LNCaP clone FGC (cell line): ENCODE measurements around the gene UQCC5.
A peak's percentile ranks its signal among the peaks of the same experiment; 100 is the strongest.

Source experiments
- DNase-seq: peaks from one replicate; pipeline ENCODE4 v3.0.0-alpha.2; 2011; ENCODE audit warnings: low read depth
- H3K4me3 ChIP-seq: 2 replicates; pipeline ENCODE4 v1.5.1; 2011; ENCODE audit warnings: mild to moderate bottlenecking, low read depth, low read length, control low read depth
- CTCF ChIP-seq: IDR thresholded peaks from 2 replicates; pipeline ENCODE4 v1.5.1; 2012; ENCODE audit warnings: mild to moderate bottlenecking; ENCODE audit not compliant: control insufficient read depth, insufficient read depth; ENCODE audit errors: extremely low read depth

UQCC5 gene

DNA sequence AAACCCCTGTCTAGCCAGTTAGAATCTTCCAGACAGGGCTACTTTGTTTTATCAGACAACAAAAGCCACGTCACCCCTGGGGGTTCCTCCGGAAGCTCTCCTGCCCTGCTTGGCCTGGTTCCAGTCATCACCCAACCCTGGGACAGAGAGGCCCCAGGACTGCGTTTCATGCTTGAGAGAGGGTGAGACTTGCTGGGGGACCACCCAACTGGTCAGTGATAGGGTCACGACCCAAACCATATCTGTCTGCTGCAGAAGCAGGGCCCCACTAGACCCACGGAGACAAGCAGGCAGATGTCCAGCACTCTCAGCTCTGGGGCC is 3.9 kb upstream of the UQCC5 start:
- H3K4me3 ChIP-seq, result peak overlapping the region; percentile 64
- no peak for TF ChIP-seq CTCF
- no peak for DNase-seq

DNA sequence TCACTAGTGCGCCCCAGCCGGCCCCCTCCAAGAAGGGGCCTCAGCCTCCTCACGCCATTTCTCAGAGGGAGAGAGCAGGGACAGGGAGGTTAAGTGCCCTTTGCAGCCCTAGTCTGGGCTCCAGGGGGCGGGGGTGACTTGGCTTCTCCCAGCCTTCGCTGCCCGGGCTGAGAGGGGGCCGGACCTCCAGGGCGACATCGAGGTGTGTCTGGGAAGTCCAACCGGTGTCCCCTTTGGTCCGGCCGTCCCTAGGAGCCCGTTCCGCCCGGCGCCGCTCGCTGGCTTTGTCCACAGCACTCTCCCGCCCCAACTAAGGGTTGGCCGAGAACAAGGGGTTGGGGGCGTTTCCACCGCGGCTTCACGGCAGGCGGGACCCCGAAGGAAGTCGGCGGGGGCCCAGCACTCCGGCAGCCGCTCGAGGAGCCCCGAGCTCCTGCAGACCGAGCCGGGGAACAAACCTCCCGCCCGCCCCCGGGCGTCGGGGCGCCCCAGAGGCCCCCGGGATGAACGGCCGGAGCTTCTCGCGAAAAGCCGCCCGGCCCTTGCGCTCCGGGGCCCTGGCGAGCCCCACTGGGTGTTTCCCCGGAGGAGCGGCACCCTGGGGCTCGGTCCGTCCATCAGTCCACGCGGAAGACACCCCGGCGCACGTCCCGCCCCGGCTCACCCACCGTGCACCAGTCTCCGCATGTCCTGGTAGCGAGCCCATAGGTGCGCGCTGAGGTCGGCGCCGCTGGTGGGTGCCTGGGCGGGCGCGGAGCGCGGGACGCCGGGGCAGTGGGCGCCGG is 3.4 kb upstream of the UQCC5 start:
- H3K4me3 ChIP-seq, result peak overlapping the region; percentile 64
- no peak for TF ChIP-seq CTCF
- no peak for DNase-seq

DNA sequence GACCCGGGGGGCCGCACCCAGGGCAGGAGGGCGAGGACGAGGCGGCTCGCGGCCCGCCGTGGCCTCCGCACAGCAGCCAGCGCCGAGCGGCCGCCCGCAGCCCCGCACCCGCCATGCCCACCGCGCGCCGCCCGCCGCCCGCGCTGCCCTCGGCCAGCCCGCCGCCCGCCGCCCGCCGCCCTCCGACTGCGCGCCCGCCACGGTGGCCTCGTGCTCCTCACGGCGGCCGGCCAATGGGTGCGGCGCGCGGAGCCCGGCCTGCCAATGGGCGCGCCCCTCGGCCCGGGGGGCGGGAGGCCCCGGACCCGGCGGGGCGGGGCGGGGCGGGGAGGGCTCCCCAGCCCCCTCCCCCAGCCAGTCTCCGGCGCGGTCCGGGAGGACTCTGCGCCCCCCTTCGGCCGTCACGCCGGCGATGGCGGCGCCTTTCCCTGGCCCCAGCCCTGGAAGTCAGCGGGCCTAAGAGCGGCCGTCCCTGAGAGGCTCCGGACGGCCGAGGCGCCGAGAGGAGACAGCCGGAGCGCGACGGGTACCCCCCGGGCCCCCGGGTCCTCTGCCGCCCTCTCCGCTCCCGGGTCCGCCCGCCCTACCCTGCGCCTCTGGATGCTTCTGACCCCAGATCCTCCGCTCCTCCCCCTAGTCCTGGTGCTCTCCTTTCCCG is 2.7 kb upstream of the UQCC5 start, which contains the start of gene NT5DC2:
NT5DC2 (minus strand) TSS at position 235 of the 658 bp plus-strand sequence; CDS start at position 115, 120 bp downstream.
- no peak for TF ChIP-seq CTCF
- no peak for DNase-seq
- H3K4me3 ChIP-seq, result peak within 1 kb of the TSS; percentile 67

- H3K4me3 ChIP-seq, result peak overlapping the region; percentile 67
- DNase-seq, result no peak
- TF ChIP-seq CTCF, result no peak
Observed at GRCh38 chr3:52534281-52535183, 1.9 kb upstream of the UQCC5 start.

DNA sequence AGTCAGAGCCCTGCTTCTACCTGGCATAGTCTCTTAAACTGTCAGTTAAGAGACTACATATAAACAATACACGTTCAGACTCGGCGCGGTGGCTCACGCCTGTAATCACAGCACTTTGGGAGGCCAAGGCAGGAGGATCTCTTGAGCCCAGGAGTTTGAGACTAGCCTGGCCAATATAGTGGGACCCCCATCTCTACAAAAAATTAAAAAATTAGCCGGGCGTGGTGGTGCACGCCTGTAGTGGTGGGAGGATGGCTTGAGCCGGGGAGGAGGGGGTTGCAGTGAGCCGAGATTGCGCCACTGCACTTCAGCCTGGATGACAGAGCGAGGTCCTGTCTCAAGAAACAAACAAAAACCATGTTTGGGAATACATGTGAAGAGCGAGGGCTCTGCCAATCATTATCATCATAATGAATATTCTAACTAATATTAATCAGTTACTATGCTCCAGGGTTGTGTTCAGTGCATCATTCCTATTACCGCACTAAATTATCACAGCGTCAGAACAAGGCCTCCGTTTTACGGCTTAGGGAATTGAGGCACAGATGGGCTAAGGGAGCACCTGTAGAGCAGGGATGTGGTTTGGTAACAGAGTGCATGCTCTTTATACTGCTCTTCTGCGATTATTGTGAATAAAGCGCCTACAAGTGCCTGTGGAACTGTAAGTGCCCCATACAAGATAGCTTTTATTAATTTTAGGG is 844 bp upstream of the UQCC5 start:
- peak overlapping the region; percentile 30; the same call in 1 of the 2 replicates for H3K4me3 ChIP-seq
- no peak for TF ChIP-seq CTCF
- no peak for DNase-seq

DNA sequence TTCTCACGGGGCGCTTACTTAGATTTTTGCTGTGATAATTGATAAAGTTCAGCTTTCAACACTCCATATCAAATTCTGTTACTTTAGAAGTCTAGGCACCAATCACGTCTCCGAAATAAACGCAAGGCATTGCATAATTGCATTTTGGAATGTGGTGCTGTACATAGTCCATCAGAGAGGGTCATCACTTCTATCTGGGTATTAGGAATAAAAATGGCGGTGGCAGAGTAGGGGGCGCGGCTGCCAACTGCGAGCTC is 365 bp upstream of the UQCC5 start:
- TF ChIP-seq CTCF, result 0 out of 2 replicates have a peak, but pooled peaks have one; percentile 13
- no peak for DNase-seq
- H3K4me3 ChIP-seq, result peak overlapping the region; percentile 30; the same call in 1 of the 2 replicates
